Measurements from ENCODE around the gene NFKBIZ.
"Not testable (repeated sequence)": the region's sequence is repeated elsewhere in the genome, so short reads cannot be mapped to it uniquely, and the experiment has no call there.

NFKBIZ gene

GRCh38 chr3:101851072-101851770, 1.9 kb downstream of the NFKBIZ start:
- DNase-seq (ENCODE audit: low read depth), result no peak

GRCh38 chr3:101851850-101852714, 2.8 kb downstream of the NFKBIZ start:
- no peak for DNase-seq (ENCODE audit: low read depth)

DNA sequence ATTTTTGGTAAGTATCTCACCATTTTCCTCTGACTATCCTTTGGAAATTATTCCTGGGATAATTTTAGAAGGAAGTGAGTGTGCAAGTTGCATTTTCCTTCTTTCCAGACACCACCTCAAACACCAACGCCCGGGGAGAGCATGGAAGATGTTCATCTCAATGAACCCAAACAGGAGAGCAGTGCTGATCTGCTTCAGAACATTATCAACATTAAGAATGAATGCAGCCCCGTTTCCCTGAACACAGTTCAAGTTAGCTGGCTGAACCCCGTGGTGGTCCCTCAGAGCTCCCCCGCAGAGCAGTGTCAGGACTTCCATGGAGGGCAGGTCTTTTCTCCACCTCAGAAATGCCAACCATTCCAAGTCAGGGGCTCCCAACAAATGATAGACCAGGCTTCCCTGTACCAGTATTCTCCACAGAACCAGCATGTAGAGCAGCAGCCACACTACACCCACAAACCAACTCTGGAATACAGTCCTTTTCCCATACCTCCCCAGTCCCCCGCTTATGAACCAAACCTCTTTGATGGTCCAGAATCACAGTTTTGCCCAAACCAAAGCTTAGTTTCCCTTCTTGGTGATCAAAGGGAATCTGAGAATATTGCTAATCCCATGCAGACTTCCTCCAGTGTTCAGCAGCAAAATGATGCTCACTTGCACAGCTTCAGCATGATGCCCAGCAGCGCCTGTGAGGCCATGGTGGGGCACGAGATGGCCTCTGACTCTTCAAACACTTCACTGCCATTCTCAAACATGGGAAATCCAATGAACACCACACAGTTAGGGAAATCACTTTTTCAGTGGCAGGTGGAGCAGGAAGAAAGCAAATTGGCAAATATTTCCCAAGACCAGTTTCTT, 3.9 kb downstream of the NFKBIZ start:
- DNase-seq (ENCODE audit: low read depth), result no peak

DNA sequence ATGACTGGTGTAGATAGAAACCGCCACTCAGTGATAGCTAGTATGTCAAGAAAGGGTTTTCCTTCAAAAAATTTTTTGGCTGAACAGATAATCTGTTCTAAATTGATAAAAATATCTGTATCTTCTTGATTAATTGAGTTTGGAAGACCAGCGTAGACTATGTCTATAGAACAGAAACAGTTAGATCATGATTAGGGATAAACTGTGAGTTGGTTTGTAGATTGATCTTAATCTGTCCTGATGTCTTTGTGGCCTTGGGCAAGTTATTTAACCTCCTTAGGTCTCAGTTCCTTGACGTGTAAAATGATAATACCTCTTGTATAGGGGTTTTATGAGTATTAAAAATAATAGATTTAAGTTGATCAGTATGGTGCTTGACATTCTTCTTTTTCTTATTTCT, 4.7 kb downstream of the NFKBIZ start:
- DNase-seq (ENCODE audit: low read depth), result no peak

GRCh38 chr3:101854608-101855304, 5.4 kb downstream of the NFKBIZ start:
- DNase-seq (ENCODE audit: low read depth), result no peak

DNA sequence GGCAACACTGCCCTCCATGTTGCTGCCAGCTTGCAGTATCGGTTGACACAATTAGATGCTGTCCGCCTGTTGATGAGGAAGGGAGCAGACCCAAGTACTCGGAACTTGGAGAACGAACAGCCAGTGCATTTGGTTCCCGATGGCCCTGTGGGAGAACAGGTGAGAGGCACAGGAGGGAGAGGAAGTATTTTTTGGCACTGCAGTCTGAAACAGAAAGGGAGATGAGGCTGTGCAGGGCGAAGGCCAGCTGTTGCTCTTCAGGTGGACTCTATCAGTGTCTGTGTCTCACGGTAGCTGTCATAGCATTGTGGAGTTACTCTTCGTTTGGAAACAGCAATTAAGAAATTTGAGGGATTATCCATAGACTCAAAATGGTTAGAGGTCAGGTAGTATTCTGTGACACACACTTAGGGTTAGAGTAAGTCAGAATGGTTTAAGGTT, 8.0 kb downstream of the NFKBIZ start:
- no peak for DNase-seq (ENCODE audit: low read depth)

DNA sequence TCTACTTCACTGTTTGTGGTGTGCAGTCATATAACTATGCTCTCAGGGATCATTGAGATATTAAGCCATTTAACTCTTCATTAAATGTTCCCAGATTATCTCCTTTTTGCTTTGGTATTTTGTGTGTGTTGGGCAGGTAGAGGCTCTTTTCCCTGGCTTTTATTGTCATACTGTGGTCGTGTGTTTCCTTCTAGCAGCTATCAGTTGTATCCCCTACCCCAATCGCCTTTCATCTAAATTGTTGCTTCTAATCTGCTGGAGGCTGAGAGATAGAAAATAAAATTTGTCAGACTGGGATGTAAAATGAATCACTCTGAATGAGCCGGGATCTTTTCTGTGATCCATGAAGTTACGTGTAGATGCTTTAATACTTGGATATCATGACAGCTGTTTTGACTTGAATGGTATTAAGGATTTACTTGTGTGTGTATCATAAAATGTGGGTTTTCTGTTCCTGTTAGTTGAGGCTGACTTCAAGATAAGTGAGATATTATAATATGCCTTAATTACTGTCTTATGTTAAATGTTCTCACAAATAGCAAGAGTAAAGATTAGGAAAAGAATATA, 9.2 kb downstream of the NFKBIZ start:
- no peak for DNase-seq (ENCODE audit: low read depth)

DNA sequence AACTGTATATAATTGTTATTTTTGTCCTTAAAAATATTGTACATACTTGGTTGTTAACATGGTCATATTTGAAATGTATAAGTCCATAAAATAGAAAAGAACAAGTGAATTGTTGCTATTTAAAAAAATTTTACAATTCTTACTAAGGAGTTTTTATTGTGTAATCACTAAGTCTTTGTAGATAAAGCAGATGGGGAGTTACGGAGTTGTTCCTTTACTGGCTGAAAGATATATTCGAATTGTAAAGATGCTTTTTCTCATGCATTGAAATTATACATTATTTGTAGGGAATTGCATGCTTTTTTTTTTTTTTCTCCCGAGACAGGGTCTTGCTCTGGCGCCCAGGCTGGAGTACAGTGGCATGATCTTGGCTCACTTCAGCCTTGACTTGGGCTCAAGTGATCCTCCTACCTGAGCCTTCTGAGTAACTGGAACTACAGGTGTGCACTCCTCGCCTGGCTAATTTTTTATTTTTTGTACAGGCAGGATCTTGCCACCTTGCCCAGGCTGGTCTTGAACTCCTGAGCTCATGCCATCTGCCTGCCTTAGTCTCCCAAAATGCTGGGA, 10.7 kb downstream of the NFKBIZ start:
- no peak for DNase-seq (ENCODE audit: low read depth)

DNA sequence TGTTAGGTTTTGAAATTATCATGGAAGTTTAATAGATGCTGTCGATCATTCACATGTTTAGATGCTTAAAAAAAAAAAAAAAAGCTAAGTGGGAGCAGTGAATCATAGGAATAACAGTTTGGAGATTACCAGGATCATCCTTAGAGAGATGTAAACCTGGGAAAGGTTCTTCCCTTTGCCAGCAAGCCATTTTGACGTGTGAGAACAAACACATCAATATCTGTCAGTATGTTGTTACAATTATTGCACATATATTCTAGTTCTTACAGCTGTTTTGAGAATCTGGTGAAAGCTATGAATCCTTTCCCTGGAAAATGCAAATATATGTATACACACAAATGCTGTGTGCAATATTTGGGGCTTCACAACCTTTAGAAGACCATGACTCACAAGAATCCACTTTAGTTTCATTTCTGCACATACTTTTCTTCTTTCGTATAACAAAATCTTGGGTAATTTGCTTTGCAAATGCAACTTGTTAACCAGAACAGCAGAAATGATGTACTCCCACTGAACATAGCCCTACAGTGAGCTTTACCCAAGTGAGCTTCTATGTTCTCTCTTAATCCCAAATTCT, 12.0 kb downstream of the NFKBIZ start:
- DNase-seq (ENCODE audit: low read depth), result no peak

DNA sequence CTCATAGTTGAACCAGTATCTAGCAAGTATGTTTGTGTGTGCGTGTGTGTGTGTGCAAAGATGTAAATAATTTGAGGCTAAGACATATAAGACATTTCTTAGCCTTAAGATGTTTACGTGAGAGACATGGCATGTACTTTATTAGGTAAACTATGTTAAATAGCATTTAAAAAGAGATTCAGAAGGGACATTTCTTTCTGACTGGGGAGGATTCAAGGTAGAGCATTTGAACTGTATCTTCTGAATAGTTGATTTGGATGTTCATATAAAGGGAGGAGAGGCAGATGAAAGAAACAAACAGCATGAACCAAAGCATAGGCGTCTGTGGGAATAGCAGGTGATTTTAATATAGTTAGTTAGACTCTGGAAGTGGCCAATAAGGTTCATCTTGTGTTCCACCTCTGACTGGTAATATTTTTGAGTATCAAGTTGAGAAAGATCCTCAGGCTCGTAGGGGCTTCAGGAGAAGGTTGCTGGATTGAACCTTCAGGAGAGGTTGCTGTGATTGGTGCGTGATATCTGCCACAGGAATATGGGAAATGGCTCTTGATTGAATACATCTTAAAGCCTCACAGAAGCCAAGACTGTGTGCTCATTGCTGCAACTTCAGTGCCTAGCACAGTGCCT, 12.6 kb downstream of the NFKBIZ start:
- no peak for DNase-seq (ENCODE audit: low read depth)

DNA sequence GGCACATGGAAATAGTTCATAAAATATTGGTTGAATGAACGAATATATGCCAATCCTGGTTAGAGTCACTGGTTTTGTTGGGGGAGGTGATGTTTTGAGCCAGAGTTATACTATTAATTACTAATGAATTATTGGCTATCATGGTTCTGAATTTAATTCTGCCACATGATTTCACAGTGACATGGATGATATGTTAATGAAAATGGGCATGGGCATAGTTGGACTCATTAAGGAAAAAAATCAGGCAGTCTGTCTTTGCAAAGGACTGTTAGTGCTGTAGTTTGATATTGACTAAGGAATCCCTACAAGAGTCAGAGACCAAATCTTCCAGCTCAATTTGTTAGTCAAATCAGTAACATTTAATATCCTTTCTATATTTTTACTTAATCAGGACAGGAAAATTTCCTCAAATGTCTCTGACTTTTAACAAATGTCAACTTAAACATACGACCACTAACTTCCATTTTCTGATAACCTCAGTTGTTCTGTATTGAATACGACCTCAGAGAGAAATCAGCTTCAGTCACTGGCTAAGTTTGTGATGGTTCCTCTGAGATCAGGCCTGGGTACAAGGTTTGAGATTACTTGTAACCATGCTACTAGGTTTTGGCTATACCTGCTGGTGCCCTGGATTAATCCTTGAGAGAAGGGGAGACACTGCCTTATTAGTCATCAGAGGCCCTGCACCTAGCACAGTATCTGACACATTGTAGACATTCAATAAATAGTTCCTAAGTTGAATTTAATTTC, 13.3 kb downstream of the NFKBIZ start:
- DNase-seq (ENCODE audit: low read depth), result no peak

GRCh38 chr3:101864926-101865325, 15.6 kb downstream of the NFKBIZ start:
- not testable (repeated sequence) for DNase-seq (ENCODE audit: low read depth)

DNA sequence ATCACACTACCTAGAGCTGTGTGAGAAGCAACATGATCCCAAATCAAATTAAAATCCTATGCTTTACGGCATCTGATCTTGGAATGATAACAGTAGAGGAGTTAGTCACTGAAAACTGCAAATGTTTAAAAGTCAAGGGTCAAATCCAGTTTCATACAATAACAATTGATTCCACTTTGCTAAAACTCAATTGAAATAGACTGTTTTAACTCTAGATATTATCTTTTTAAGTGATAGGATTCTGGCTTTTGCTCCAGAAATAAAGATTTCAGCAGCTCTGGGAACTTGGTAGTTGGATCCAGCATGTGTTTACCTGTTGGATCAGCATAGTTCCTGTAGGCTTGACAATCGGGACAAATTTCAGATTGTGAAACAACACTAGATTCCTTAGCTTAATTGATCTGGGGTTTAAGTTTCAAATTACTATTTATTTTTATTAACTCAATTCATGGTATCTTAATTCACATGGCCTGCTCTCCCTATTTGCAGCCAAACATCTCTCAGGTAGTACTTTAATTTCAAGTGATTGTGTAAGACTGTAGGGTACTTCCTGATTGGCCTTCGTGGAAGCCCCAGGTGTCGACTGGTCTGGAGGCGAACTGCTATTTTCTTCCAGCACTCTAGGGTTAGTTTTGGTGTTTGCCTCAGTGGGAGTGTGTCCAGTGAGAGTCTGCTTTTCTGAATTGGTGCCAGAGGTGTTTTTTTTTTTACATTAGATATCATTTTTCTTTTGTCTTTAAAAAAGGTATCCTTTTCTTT, 16.6 kb downstream of the NFKBIZ start:
- no peak for DNase-seq (ENCODE audit: low read depth)

DNA sequence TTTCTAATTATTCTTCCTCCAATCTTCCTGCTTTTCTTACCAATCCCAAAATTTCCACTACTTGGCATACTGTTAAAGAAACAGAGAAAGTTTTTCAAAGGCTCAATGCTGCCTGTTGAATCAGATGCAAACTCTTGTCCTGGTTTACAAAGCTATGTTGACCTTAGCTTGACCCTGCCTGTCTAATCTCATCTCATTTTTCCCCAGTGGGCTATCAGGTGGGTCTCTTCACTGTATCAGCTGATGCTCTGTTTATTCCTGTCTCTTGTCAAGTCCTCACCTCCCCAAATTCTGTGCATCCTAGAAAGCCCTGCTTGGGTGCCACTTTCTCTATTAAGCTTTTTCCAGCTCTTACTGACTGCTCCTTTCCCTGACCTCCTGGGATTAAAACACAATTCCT, 18.2 kb downstream of the NFKBIZ start:
- no peak for DNase-seq (ENCODE audit: low read depth)

DNA sequence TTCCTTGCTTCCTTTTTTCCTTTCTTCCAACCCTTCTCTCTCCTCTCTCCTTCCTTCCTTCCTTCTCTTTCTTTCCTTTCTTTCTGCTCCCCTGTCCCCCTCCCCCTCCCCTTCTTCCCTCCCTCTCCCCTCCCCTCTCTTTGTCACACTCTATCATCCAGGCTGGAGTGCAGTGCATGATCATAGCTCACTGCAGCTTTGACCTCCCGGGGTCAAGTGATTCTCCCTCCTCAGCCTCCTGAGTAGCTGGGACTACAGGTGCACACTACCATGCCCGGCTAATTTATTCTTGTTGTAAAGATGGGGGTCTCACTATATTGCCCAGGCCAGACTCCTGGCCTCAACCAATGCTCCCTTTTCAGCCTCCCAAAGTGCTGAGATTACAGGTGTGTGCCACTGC, 18.7 kb downstream of the NFKBIZ start:
- DNase-seq (ENCODE audit: low read depth), result no peak

- no peak for DNase-seq (ENCODE audit: low read depth)
Observed at GRCh38 chr3:101868534-101869464, 19.5 kb downstream of the NFKBIZ start.

DNA sequence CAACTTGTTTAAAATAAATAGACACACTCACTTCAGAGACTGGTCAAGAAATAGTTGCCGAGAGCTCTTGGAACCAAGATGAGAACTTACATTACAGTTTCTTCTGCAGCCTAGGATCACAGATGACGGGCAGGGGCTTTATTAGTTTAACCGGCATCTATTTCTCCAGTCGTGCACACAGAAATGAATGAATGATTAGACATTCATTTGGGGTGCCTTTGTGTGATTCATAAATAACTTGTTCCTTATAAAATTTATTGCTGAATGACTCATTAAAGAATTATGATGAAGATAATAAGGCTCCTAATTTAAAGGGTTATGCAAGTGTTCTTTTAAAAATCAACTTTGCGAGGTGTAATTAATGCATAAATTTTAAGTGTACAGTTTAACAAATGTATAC, 20.8 kb downstream of the NFKBIZ start:
- no peak for DNase-seq (ENCODE audit: low read depth)

GRCh38 chr3:101873619-101874018, 24.3 kb downstream of the NFKBIZ start:
- DNase-seq (ENCODE audit: low read depth), result no peak

Measured in activated T-cell treated with anti-CD3 and anti-CD28 coated beads for 1 hour (primary cell).